Left forelimb (tissue), 1 donor: Measurements from ENCODE around the gene AFG1L.
"Not testable (repeated sequence)": the region's sequence is repeated elsewhere in the genome, so short reads cannot be mapped to it uniquely, and the experiment has no call there.

ENCODE experiments used
- DNase-seq: peaks from one replicate; pipeline ENCODE4 v3.0.0-alpha.2; 2018; ENCODE audit warnings: low spot score

AFG1L gene

DNA sequence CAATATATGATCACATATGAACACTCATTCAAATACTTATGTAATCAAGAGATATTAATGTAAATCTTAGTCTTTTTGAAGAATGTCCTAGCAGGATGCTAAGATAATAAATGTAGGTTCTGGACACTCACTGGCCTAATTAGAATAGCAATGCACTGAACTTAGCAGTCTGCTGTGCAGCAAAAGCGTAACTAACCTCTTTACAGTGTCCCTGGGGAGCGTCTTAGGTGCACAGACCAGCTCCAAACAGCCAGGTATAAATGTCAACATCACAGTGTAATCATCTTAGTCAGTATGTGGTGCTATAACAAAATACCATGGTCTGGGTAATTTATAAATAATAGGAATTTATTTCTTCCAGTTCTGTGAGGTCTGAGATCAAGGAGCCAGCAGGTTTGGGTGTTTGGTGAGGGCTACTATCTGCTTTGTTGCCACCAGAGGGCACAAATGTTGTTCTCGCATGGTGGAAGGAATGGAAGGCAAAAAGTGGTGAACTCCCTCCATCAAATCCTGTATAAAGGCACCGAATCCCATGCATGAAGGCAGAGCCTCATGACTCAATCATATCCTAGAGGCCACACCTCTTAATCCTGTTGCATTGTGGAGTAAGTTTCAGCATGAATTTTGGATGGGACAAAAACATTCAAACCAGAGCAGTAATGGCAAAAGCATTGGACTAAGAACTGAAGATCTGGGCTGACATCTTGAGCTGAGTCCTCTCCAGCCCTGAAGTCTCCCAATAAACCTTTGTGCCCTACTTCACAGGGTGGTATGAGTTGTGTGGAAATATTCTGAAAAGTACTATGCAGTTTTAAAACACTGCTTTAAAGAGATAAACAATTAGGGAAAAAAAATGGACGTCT is 224.1 kb downstream of the AFG1L start:
- DNase-seq, result no peak

DNA sequence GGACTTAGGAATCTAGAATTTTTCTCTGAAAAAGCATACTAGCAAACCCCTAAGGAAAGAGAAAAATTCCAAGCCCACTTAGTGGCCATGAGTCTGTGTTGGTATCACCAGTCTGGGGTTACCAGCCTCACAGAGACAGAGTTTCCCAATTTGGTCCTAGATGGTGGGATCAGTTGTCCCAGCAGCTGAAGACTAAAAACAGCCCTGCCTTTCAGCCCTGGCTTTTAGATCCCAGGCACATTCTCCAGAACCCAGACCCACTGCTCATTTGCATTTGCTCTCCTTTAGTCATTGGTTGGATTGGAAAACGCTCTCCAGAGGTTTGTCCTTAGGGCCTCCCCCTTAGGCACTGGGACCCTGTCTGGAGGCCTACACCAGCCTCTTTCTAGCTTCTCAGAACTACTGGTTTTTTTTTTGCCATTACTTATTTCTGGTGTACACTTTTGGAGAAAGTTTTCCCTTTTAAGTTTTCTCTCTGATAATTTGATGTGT is 226.8 kb downstream of the AFG1L start:
- no peak for DNase-seq

DNA sequence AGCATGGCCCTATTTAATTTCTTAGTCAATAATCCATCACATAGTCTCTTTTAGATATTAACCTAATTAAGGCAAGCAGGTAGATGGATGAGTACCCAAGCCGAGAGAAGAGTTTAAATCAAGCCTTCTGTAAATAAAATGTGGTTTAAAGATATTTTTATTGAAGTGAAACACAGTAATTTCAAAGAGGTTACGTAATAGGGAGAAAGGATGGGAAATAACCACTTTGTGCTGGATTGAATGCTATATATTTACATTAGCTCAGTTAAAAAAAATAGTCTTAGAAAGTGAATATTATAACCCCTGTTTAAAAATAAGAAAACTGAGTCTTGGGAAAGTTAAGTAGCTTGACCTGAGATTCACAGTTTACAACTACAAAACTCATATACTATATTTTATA is 228.8 kb downstream of the AFG1L start:
- DNase-seq, result no peak

DNA sequence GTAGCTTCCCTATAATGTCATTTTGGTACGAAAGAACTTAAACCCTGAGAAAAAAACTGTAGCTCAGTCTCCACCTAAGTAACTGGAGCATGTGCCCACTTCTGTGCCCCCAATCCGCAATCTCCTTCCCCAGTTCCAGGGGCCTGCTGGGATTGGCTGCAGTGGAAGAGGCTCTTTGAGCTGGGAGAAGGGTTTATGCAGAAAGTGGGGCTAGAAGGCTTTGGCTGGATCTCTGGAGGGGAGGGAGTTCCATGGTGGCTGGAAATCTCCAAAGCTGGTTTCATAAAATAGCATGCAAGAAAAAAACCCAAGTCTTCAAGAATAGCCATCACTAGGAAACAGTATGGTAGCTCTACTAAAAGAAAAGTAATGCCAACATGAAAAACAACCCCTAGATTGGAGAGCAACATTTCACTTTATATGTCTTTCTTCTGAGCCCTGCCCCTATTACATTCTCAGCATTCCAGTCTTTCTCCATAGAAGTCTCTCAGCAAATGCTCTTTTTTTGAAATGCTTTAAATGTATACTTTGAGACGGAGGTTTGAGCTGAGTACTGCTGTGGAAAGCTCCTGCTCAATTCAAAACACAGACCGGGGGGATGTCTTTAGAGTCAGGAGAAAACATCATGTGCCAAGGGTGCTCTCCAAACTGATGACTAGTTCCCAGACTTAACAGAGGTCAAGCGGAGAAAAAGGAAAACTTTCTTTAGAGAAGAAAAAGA is 229.8 kb downstream of the AFG1L start:
- no peak for DNase-seq

DNA sequence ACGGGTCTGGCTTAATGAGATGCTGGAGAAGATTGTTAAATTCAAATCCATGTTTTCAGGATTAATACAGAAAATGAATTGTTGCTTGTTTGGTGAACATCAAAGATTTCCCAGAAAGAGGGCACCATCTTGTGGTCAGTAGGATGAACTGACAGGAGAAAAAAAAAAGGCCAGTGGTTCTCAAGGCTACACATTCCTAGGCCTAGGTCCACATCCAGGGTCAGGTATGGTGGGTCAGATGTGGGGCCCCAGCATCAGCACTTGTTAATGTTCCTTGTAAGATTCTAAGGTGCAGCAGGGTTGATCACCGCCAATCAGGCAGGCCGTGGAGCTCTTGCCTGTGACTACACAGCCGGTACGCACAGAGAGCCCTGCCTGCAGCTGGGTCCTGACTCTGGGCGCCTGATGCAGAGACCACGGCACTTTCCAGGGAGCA is 231.9 kb downstream of the AFG1L start:
- DNase-seq, result no peak

DNA sequence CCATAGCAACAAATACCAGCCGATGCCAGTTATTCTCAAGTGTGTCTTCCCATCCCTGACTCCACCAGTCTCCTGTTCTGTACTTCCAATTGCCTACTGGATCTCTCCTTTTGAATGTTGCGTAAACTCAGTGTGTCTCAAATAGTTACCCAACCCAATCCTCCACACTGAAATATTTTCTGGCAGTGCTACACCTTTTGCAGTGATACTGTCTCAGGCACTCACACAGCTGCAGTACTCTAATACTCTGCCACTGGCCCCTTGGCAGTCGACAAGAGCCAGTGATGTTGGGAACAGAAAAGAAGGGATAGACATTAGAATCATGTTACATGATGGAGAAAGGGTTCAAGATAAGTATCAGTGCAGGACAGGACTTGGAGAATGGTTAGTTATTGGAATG is 234.0 kb downstream of the AFG1L start:
- DNase-seq, result no peak

DNA sequence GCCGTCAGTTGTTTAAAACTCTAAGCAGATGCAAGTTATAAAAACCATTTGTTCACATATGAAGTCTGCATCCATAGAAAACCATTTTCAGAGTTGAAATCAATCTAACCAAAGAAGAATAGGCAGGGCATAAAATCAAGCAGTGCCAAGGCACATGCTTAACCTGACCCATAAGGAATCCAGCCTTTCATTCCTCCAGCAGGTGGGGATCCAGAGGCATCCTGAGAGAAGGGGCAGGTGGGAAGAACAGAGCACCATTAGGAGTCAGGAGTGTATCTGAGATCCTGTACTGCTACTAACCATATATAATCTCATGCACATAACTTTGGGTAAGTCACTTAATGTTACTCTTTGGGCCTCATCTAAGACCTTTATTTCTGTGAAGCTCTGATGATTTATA is 236.5 kb downstream of the AFG1L start:
- no peak for DNase-seq

DNA sequence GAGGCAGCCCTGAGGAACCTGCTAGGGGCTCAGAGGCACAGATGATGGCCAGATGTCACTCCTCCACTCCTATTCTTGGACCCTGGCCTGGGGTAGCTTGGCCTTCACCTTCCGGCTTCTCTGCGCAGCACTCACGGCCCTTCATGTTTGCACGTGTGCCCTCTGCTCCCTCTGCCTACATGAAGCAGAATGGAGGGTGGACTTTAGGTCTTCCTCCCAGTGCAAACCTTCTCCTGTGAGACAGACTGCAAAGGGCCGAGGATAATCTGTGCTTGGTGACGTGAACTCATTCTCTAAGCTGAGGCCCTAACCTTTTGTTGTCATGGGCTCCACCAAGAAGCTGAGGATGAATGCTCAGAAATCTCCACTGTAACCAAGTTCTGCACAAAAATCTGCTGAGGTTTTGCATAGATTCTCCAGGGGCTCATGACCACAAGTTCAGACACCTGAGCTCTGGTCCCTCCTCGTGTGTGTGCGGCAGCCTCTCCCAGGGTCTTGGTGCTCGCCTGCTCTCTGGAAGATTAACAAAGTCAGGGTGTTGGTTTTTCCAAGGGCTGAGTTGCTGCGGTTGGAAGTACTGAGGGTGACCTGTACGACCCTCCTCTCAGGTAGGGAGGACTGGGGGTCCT is 240.4 kb downstream of the AFG1L start:
- DNase-seq, result no peak

DNA sequence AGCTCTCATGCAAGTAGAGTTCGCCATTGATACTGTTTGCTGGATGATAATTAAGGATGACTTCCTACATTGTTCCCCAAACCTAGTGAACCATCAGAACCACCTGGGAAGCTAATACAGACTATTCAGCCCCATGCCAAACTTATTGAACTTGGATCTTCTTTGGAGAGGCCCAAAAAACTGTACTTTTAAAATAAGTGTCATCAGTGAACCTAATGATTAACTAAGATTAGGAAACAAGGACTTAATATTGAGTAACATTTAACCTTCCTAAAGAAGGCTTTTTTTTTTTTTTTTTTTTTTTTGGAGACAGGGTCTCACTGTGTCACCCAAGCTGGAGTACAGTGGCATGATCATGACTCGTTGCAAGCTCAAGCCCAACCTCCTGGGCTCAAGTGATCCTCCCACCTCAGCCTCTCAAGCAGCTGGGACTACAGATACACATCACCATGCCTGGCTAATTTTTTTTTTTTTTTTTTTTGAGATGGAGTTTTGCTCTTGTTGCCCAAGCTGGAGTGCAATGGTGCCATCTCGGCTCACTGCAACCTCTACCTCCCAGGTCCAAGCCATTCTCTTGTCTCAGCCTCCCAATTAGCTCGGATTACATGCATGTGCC is 241.2 kb downstream of the AFG1L start:
- not testable (repeated sequence) for DNase-seq

DNA sequence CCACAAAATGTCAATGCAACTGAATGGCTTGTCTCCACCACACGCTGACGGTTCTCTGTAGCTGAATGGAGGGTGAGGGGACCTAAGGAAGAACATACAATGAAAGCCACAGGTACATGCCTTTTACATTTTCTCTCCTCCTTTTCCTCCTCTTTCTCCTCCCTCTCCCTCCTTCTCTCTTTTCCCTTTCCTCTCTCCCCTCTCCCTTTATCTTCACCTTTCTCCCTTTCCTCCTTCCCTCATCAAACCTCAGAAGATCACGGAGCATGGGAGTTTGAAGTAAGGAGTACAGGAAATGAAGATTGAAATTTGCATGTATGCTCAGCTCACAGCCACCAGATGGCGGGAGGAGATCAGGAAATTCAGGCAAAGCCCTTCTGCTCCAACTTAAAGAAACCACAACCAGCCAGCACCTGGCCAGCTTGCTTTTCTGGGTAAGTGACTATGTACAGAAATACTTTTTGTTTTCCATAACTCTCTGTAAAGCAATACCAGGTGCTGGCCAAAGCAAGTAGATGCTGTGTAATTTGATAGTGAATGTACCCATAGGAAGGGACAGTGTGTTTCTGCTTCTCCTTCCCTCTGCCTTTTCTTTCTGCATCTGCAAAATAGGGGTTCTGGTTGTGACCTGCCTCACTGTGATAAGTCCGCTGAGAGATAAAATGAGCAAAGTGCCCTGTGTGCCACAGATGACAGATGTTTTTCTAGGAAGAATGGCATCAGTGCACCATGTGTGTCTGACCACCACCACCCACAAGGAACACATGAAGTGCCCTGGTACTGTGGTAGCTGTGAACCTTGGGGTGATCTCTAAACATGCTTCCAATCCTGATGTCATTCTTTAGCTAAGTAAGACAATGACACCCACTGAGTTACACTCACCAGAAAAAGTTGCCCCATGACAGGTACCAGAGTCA is 247.2 kb downstream of the AFG1L start:
- DNase-seq, result peak; percentile 71

DNA sequence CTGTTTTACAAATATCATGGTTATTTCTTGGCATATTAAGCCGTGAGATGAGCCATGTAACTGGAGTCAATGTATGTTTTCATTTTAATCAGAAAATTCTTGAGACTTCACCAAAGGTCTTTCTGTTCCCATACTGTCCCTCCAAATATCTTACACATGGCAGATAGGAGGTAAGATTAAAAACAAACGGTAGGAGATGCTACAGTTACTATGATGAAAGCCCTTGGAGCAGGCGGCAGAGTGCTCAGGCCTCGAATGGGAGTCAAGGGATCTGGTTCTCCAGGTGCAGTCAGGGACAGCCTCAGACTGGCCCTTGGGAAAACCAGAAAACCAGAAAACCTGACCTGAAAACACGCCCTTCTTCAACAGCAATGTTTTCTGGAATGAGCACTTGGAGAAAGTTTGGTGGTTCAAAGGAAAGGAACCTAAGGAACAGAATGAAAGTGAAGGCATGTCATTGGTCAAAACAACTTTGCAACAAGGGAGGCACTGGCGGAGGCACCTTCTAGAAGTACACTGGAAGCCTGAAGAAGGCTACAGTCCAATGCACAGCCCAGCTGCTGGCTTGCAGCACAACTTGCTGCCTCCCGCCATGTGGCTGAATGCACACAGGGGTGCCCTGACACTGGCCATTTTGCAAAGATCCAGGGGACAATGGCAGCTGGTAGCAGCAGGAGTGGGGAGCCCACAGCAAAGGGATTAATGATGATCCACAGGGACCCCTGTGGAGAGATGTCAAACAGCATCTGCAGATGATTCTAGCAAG is 248.5 kb downstream of the AFG1L start:
- no peak for DNase-seq

DNA sequence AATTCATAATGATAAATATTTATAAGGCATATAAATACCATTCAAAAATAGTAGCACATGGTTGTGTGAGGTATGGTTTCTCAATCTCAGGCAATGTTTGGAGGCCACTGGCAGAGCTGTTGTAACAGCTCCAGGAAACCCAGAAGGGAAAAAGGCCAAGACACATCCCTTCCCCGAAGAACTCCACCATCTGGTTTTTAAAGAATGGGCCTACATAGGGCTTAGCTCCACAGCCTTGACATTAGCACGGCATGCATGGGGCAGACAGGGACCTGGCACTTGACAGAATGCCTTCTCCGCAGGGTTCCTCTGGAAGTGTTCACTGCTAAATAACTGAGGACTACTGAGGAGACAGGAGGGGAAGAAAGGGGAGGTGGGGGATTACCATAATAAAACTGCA is 249.8 kb downstream of the AFG1L start:
- DNase-seq, result no peak

DNA sequence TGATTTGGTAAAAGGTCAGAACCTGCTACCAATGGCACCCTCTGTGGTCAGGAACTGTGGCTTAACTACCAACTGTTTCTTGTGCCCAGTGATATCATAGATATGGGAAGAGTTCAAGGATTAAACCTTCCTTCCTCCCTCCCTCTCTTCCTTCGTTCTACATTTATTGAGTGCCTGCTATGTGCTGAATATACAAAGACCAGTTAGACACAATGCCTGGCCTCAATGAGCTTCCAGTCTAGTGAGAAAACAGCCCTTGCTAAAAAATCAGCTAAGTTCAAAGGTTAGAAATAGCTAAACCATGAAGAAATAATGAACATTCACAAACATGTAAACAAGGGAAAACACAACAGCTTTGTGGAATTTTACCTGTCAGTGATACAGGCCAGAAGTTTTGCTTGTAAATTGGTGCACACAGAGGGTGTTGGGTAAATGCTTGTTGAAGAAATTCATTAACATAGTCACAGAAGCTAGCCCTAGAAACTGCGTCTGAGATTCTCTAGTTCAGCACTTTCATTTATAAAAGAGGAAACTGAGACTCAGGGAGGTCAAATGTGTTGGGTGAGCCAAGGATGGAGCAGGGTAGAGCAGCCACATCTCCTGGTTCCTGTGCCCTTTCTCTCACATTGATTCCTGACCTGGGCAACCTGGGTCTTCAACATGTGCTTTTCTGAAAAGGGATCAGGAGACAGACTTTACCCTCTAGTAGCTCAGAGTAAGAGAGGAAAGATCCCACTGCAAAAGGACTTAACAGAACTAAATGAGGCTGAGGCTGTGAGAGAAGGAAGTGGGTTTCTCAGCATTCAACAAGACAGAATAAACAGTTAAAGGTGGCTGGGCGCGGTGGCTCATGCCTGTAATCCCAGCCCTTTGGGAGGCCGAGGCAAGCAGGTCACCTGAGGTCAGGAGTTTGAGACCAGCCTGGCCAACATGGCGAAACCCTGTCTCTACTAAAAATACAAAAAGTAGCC is 251.5 kb downstream of the AFG1L start:
- DNase-seq, result no peak

DNA sequence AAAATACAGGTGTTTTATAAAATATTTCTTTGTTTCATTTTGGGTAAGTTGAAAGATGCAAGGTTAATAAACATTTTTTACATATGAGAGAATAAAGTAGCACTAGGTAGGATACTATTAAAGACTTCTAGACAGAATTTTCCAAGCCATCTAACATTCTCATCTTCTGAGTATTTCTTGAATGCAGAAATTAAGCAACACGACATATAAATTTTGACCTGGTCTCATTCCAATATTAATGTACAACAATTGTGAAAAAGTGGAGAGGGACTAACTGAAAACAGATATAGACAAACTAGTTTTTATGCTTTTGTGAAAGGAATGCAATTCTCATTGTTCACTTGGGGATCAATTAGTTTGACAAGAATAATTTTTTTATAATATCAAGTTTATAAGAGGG is 254.4 kb downstream of the AFG1L start:
- no peak for DNase-seq

DNA sequence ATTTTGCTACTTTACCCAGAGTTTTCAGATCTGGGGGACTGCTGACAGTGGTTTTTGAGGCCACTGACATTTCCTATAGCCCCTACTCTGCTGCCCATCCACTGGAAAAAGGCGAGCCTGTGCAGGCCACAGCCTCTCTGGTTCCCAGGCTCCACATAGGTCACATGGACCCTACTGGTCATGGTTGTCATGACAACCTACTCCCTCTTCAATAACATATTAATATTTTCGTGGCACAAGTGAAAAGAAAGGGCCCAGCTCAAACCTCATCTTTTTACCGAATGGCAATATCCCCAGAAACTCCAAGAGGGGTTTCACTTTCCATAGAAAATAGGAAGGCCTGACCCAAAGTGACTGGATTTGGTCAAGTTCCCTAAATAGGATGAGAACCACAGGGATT is 254.9 kb downstream of the AFG1L start:
- no peak for DNase-seq

DNA sequence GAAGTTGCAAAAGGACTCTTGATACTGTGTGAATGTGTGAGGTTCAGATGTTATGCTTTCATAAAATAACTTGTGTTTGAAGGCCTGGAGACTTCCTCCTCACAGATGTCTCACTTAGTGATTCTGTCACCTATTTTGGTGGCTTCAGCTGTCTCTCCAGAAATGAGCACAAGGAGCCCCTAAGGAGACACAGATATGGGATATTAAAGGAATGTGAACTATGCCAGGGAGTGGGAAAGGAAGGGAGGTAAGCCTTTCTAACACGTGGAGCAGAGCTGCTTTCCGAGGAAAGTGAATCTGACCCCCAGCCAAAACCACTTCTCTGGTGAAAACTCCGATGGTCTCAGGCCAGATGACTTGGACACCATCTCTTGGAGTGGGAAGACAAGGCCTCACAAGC is 255.4 kb downstream of the AFG1L start:
- DNase-seq, result no peak

DNA sequence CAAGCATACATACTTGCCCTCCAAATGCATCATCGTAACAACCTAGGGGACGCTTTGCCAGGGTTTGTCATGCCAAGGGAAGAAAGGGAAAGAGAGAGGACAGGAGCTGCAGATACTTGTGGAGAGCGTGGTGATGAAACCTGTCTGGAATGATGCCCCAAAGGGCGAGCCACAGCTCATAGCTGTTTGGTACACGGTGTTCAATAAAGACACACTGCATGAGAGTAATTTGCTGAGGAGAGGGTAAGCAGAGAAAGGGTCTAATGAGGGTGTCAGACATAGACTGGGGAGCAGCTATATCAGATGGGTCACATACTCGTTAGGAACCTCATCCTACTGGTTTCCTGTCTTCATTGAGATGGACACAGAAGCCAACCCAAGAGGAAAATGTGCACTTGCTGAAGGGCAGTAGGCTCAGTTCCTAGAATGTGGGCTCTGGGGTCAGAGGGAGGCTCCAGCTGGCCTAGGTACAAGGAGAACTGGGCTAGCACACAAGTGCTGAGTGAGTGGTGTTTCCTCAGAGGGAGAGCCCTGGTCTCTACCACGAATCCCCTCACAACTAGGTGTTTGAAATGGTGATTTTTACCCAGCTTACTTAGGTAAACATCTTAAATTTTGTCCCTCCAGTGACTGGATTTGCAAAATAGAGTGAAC is 260.7 kb downstream of the AFG1L start:
- DNase-seq, result no peak

DNA sequence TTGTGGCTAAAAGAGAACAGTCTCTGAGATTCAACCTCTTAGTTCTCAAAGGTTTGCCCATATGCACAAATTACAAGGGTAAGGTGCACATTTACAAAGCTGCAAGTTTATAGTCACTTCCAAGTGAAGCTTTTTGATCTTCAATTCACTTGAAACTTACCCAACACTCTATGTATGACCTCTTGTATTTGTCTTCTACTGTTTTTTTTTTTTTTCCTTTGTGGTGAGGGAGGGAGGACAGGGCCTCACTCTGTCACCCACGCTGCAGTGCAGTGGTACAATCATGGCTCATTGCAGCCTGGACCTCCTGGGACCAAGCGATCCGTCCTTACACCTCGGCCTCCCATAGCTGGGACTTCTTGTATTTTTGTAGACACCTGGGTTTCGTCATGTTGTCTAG is 261.4 kb downstream of the AFG1L start:
- DNase-seq, result no peak
